ENCODE measurements around the gene TRAPPC2. TPM values are rescaled to one million over a fixed set of nuclear protein-coding genes. Genes with fewer than 3 reads are reported as not detected.

Gene TRAPPC2
- total and polyA plus RNA-seq, 2 of the 4 experiments (the other 2 are of a cell fraction): 11.3 to 13.8 TPM

DNA sequence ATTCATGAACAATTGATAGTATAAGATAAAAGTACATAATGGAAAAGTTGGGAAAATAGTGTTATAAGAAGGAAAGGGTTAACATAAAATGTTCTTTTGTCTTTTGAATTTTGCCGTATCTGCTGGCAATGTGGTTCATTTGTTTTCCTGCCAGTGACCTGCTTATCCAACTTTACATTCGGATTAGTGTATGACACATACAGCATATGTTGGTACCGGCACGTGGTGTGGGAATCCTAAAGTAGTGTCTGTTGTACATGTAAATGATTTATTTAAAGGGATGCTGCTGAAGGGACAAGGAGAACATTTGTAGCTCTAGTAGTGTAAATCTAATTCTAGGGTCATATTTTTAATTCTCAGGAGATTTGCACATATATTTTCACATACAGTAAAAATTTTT is 34.0 kb downstream of the TRAPPC2 start:
- no peak overlapping the region for H2AK5ac ChIP-seq (ENCODE audit: low read depth, low read length)
- no peak overlapping the region for H4K8ac ChIP-seq (ENCODE audit: low read depth in 2 of 2, low read length in 2 of 2)
- no peak overlapping the region for H3K56ac ChIP-seq (ENCODE audit: extremely low read depth, insufficient read depth, low read length)
- H3K4me2 ChIP-seq (ENCODE audit: low read depth, low read length): no peak overlapping the region
- ChIA-PET POLR2A (ENCODE audit: unreplicated experiment) (no interaction called here), CTCF (interaction anchor here (0.5 to 0.7 kb wide), 2 partner anchors 9 to 483 kb away, joined by 3 read pairs; no protein-coding TSS in a partner anchor)
- H2AK9ac ChIP-seq (replicated peaks; ENCODE audit: low read depth, low read length, poor library complexity): no peak overlapping the region
- no peak overlapping the region for H3K4me3 ChIP-seq (ENCODE audit: insufficient read depth, low read depth, low read length)
- dilution Hi-C loops (cut with HindIII; ENCODE audit: low sequenced_read_pairs, unreplicated experiment) (no loop called here), intact Hi-C loops (cut with micrococcal nuclease) (no loop called here), in situ Hi-C loops (cut with MboI; ENCODE audit: low sequenced_read_pairs) (no loop called here)
- H3K4me1 ChIP-seq (ENCODE audit: control insufficient read depth, insufficient read depth, low read length): peaks cover 7% of the 10 kb centered on the region
- no peaks in the 10 kb centered on the region for H3K9me3 ChIP-seq (ENCODE audit: control insufficient read depth, insufficient read depth, low read length)
- no peak overlapping the region for H3K4ac ChIP-seq (ENCODE audit: low read depth, low read length)
- peaks cover 56% of the 10 kb centered on the region for H4K20me1 ChIP-seq (ENCODE audit: insufficient read depth, low read length)
- peaks cover 3% of the 10 kb centered on the region; the same call in 1 of the 2 replicates for H3K9me1 ChIP-seq (ENCODE audit: insufficient read depth, low read length)
- H3K14ac ChIP-seq (replicated peaks; ENCODE audit: low read depth, low read length): no peak overlapping the region
- no TSS peak for BruUV-seq (replicated peaks)
- TF ChIP-seq CEBPB (IDR thresholded peaks at IDR 0.05; ENCODE audit: low read depth, low read length): no peak
- H2AFZ ChIP-seq (replicated peaks; ENCODE audit: low read length, poor library complexity): no peak overlapping the region
- H3K27me3 ChIP-seq (ENCODE audit: control insufficient read depth, insufficient read depth, low read length): no peaks in the 10 kb centered on the region
- DNase-seq (peak; percentile 21), ATAC-seq (ENCODE audit: low read depth) (no peak)
- no CpG with 5 or more reads among the region's 4 CpGs for WGBS, 2 experiments (ENCODE audit: extremely low coverage in 2 of 2, insufficient read length in 1 of 2)
- peaks cover 17 to 51% of the 10 kb centered on the region in 2 experiments for H3K79me1 ChIP-seq (ENCODE audit: low read depth in 1 of 2, low read length in 2 of 2)
- H3K23ac ChIP-seq (ENCODE audit: low read depth, low read length): no peak overlapping the region
- H3K9ac ChIP-seq (ENCODE audit: low read depth, low read length): no peak overlapping the region
- H3K18ac ChIP-seq (ENCODE audit: low read depth, low read length): no peak overlapping the region
- no peak overlapping the region for H2BK5ac ChIP-seq (ENCODE audit: low read depth, low read length, poor library complexity, severe bottlenecking)
- H4K5ac ChIP-seq (ENCODE audit: low read depth, low read length): no peak overlapping the region
- H3K36me3 ChIP-seq (ENCODE audit: control insufficient read depth, insufficient read depth, low read length): peaks cover 9% of the 10 kb centered on the region; the same call in 1 of the 2 replicates
- no peak overlapping the region for H4K91ac ChIP-seq (ENCODE audit: insufficient read depth, low read depth, low read length)
- H3K27ac ChIP-seq (ENCODE audit: insufficient read depth, low read length): no peak overlapping the region
- H2BK120ac ChIP-seq (ENCODE audit: low read depth, low read length): no peak overlapping the region
- no peak overlapping the region for H2BK20ac ChIP-seq (ENCODE audit: low read depth, low read length)
- no peak overlapping the region for H2BK15ac ChIP-seq (ENCODE audit: low read depth, low read length)
